D721Med (cell line): ENCODE data around the gene PPP2R1B.

Experiments used
- DNase-seq: peaks from one replicate; pipeline ENCODE4 v3.0.0; 2011; ENCODE audit warnings: low spot score; ENCODE audit not compliant: insufficient read length
- FAIRE-seq: peaks from 2 replicates; lab custom pipeline; 2011; peaks lifted over from hg19 to GRCh38; lab: Jason Lieb, UNC
- TF ChIP-seq, protein P1 (sequence below): IDR thresholded peaks from 2 replicates; pipeline ENCODE4 v1.5.1; 2012; ENCODE audit warnings: mild to moderate bottlenecking, control low read depth; ENCODE audit not compliant: insufficient read depth; ENCODE audit errors: missing control alignments

PPP2R1B gene

DNA sequence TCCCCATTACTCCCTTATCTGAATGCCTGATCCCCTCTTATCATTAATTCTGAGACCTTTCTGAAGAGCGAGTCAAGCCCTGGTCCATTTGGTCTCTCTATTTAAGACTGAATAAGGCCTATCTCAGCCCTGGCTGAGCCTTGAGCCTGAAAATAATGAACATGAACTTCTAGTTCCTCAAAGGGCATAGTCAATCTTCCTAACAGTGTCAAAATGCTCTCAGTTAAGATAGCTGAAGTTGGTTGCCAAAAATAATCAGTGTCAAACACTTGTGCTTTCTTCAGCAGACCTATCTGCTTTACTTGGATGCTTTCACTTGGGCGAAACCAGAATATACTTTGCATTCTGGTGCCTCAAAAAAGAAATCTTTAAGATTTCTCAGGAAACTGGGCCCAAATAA lies 42.6 kb upstream of the PPP2R1B start:
- FAIRE-seq, result no peak
- DNase-seq, result no peak
- TF ChIP-seq, protein P1, sequence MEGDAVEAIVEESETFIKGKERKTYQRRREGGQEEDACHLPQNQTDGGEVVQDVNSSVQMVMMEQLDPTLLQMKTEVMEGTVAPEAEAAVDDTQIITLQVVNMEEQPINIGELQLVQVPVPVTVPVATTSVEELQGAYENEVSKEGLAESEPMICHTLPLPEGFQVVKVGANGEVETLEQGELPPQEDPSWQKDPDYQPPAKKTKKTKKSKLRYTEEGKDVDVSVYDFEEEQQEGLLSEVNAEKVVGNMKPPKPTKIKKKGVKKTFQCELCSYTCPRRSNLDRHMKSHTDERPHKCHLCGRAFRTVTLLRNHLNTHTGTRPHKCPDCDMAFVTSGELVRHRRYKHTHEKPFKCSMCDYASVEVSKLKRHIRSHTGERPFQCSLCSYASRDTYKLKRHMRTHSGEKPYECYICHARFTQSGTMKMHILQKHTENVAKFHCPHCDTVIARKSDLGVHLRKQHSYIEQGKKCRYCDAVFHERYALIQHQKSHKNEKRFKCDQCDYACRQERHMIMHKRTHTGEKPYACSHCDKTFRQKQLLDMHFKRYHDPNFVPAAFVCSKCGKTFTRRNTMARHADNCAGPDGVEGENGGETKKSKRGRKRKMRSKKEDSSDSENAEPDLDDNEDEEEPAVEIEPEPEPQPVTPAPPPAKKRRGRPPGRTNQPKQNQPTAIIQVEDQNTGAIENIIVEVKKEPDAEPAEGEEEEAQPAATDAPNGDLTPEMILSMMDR, result no peak

DNA sequence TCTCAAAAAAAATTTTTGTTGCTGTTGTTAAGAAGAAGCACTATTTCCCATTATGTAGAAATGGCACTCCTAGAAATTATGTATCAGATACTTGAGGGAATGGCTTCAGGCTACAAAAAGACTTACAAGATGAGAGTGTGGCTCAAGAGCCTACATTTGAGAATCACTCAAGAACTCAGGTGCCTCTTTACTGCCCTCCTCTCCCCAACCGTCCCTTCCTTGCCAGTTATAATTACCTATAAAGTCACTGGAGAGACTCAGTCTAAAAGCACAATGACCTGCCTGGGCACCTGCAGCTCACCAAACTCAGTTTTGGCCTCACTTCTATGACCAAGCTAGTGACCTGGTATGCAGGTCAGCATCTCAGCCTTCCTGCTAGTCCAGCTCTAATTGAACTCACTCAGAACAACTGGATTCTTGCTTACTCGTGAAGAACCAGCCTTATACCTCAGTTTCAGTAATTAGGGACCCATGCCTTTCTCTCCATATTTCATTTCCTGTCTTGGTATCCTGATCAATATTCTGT lies 41.9 kb upstream of the PPP2R1B start:
- no peak for FAIRE-seq
- TF ChIP-seq, protein P1, result no peak
- DNase-seq, result no peak

DNA sequence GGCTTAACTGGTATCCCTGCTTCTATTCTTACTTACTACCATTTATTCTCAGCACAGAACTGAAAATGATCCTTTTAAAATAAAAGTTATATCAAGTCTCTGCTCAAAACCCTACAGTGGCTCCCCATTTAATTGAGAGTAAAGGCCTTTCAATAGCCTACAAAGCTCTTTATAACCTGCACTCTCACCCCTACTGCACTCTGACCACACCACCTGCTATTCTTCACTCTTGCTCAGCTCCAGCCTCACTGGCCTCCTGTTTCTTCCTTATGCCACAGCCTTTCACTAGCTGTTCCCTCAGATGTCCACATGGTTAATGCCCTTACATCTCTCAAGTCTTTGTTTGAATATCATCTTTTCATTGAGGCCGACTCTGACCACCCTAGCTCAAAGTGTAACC lies 40.9 kb upstream of the PPP2R1B start:
- FAIRE-seq (no peak), DNase-seq (no peak)
- TF ChIP-seq, protein P1, result no peak

DNA sequence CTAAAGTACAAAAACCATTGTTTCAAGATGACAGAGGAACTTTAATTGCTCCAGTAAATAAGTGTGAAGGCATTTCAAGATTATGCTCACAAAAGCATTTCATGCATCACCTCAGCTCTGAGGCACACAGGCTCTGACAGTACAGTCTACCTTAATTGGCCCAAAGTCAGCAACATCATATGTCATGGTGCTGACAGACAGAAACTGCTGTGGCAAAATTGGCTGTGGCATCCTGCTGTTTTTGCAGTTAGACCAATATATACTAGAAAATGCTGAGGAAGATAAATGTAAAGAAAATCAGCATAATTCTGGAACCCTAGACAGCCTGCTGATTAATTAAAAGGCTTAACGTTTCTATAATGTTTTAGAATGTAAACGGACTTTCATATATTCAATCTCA lies 34.9 kb upstream of the PPP2R1B start:
- DNase-seq (no peak), FAIRE-seq (no peak)
- TF ChIP-seq, protein P1, result no peak

DNA sequence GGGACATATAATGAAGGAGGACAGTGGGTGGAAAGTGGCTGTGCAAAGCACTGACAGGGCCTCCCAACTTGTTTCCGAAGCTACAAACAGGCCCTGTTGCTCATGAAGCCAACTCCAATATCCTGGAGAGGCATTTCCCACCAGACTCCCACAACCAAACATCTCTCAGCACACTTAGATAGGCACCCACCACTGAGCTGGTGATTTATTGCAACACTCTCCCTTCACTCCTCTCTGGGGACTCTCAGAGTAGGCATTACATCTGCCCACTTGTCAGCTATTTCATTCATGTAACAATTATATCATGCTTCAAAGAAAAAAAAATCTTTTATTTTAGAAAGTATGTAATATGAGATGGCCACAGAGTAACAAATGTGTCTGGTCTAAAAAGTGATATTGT lies 32.1 kb upstream of the PPP2R1B start:
- TF ChIP-seq, protein P1, result no peak
- DNase-seq (no peak), FAIRE-seq (no peak)

DNA sequence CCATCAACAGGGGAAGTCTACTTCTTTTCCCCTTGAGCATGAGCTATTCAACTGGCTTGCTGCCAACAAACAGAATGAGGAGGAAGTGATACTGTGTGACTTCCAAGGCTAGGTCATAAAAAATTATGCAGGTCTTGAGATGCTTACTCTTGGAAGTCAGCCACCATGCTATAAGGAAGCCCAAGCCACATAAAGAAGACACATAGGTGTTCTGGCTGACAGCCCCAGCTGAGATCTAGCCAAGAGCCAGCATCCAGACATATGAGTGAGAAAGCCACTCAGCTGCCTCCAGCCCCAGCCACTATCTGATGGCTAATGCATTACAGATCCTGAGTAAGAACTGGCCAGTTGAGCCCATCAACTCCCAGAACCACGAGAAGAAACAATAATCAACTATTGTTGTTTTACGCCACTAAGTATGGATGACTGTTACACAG lies 31.0 kb upstream of the PPP2R1B start:
- TF ChIP-seq, protein P1, result no peak
- DNase-seq, result no peak
- FAIRE-seq, result no peak

DNA sequence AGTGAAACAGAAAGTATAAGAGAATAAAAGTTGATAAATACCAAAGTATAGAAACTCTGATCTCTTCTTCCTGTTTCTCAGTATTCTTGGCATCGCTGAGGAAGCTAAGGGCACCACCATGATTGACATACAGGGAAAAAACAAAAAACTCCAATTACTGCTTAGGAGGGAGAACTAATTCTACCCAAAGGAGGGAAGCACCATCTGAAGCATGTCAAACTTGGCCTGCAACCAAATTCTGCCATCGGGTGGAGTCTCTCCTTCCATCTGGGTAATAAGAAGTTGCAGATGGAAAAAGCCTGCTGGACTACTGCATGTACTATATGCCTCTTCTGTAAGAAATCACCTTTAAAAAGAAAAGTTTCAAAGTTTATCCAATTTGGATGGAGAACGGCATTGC lies 30.5 kb upstream of the PPP2R1B start:
- DNase-seq, result no peak
- FAIRE-seq, result no peak
- TF ChIP-seq, protein P1, result no peak
